ENCODE data around the gene SRSF7. TPM values are rescaled to one million over a fixed set of nuclear protein-coding genes. Genes with fewer than 3 reads are reported as not detected.

SRSF7 gene
- total and polyA plus RNA-seq, 4 donors = 49.8 to 111 (median 65.2) TPM

- TF ChIP-seq HNF4G (IDR thresholded peaks at IDR 0.05) (no peak), SP1 (IDR thresholded peaks at IDR 0.05) (no peak)
These were observed 3.3 kb downstream of the SRSF7 start (continued) for GRCh38 chr2:38747819-38748218.

- no peak overlapping the region for H3K9ac ChIP-seq (ENCODE audit: low read depth in 1 of 2, low read length in 2 of 2)
- 75% methylated on average over 4 of the region's 4 CpGs for WGBS
- peaks cover 6 to 69% (median 58%) of the 10 kb centered on the region in 4 donors for H3K4me1 ChIP-seq (ENCODE audit: control insufficient read depth in 4 of 4, insufficient read depth in 4 of 4, low read length in 3 of 4)
- H3K27ac ChIP-seq (ENCODE audit: low read depth in 1 of 2, low read length in 2 of 2) = no peak overlapping the region
- DNase-seq (ENCODE audit: low spot score) = no peak
- no peaks in the 10 kb centered on the region for H3K9me3 ChIP-seq (ENCODE audit: control insufficient read depth in 4 of 4, low read length in 3 of 4)
- H3K27me3 ChIP-seq (ENCODE audit: control insufficient read depth in 4 of 4, insufficient read depth in 4 of 4, low read length in 3 of 4) = no peaks in the 10 kb centered on the region
- no peak overlapping the region for H3K4me3 ChIP-seq (ENCODE audit: low read depth in 1 of 3, low read length in 3 of 3)
- TF ChIP-seq EGR1 (IDR thresholded peaks at IDR 0.05; ENCODE audit: low read depth in 2 of 2) (no peak), REST (IDR thresholded peaks at IDR 0.05) (no peak), SP1 (IDR thresholded peaks at IDR 0.05) (no peak), YY1 (IDR thresholded peaks at IDR 0.05) (no peak), MAX (IDR thresholded peaks at IDR 0.05) (no peak), FOXA2 (IDR thresholded peaks at IDR 0.05) (no peak), ATF3 (IDR thresholded peaks at IDR 0.05) (no peak), FOXA1 (IDR thresholded peaks at IDR 0.05) (no peak), JUND (IDR thresholded peaks at IDR 0.05) (no peak), NR2F2 (IDR thresholded peaks at IDR 0.05) (no peak), GABPA (IDR thresholded peaks at IDR 0.05 in 1 of 2, conservative IDR thresholded peaks at IDR 0.05 in 1 of 2) (no peak), RXRA (IDR thresholded peaks at IDR 0.05) (no peak), TAF1 (conservative IDR thresholded peaks at IDR 0.05) (no peak), HNF4G (IDR thresholded peaks at IDR 0.05) (no peak), CTCF (IDR thresholded peaks at IDR 0.05; ENCODE audit: low read depth, low read length, missing input control) (no peak)
- TF ChIP-seq, protein P1, sequence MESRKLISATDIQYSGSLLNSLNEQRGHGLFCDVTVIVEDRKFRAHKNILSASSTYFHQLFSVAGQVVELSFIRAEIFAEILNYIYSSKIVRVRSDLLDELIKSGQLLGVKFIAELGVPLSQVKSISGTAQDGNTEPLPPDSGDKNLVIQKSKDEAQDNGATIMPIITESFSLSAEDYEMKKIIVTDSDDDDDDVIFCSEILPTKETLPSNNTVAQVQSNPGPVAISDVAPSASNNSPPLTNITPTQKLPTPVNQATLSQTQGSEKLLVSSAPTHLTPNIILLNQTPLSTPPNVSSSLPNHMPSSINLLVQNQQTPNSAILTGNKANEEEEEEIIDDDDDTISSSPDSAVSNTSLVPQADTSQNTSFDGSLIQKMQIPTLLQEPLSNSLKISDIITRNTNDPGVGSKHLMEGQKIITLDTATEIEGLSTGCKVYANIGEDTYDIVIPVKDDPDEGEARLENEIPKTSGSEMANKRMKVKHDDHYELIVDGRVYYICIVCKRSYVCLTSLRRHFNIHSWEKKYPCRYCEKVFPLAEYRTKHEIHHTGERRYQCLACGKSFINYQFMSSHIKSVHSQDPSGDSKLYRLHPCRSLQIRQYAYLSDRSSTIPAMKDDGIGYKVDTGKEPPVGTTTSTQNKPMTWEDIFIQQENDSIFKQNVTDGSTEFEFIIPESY (IDR thresholded peaks at IDR 0.05) = no peak
- H3K36me3 ChIP-seq (ENCODE audit: control insufficient read depth in 4 of 4, insufficient read depth in 3 of 4, low read depth in 1 of 4, low read length in 3 of 4) = peaks cover 7 to 61% (median 51%) of the 10 kb centered on the region in 4 donors
These were observed 4.1 kb downstream of the SRSF7 start for GRCh38 chr2:38747007-38747424.
